K562 (cell line): ENCODE measurements around the gene COA7. TPM values are rescaled to one million over a fixed set of nuclear protein-coding genes. Genes with fewer than 3 reads are reported as not detected.

ENCODE experiments used
- ATAC-seq: fragments of 200-7000 bp; cut with Tn5 transposase; 3 replicates; pipeline ENCODE4 v1.9.1; 2020; ENCODE audit warnings: moderate library complexity
- BruUV-seq: library from RNA; stranded (reverse); fragments of 400-500 nt; replicated peaks from 2 replicates; lab custom pipeline; 2021; lab: Mats Ljungman, UMichigan
- CTCF ChIA-PET: fragments of 300-600 bp; formaldehyde crosslinking; extraction: SDS; loops from one replicate; lab custom pipeline; 2021; ENCODE audit warnings: low intra/inter-chr PET ratio; lab: Yijun Ruan, JAX
- POLR2A ChIA-PET: fragments of 300-600, 350-650 bp; sonication (Branson Sonifier 250); formaldehyde crosslinking; extraction: SDS; loops from one replicate; lab custom pipeline; 2021; ENCODE audit warnings: antibody characterized with exemption, inconsistent platforms; lab: Yijun Ruan, JAX
- DNase-seq, 4 experiments: peaks; one replicate each; pipeline versions ENCODE4 v3.0.0 to v3.0.0-alpha.2; 2011 to 2018; ENCODE audit warnings: low spot score in 3 of 4, mixed read lengths in 3 of 4; ENCODE audit errors: extremely low read depth in 1 of 4
- FAIRE-seq: peaks from 2 replicates; lab custom pipeline; 2011; peaks lifted over from hg19 to GRCh38; lab: Jason Lieb, UNC
- H2AFZ ChIP-seq: 2 replicates; pipeline ENCODE4 v1.6.0; 2011; ENCODE audit warnings: low read depth, low read length, control low read depth, inconsistent platforms
- H3K27ac ChIP-seq: fragments of 200-600 bp; 3 replicates; pipeline ENCODE4 v1.8.0; 2011; ENCODE audit warnings: low read depth, mild to moderate bottlenecking, control low read depth, inconsistent platforms, low read length, moderate library complexity, mixed read lengths; ENCODE audit errors: extremely low read depth
- H3K27me3 ChIP-seq, 2 experiments: fragments of 300-600 bp in 1 of 2; 2 replicates in 1 of 2; 3 replicates in 1 of 2; pipeline versions ENCODE4 v1.6.0 to v1.8.0; 2011; ENCODE audit warnings: inconsistent platforms in 2 of 2, low read length in 2 of 2, mild to moderate bottlenecking in 1 of 2, mixed read lengths in 1 of 2, moderate library complexity in 1 of 2; ENCODE audit not compliant: control insufficient read depth in 2 of 2, insufficient read depth in 2 of 2
- H3K36me3 ChIP-seq: fragments of 300-600 bp; 3 replicates; pipeline ENCODE4 v1.8.0; 2011; ENCODE audit warnings: mild to moderate bottlenecking, low read length, inconsistent platforms; ENCODE audit not compliant: control insufficient read depth, insufficient read depth
- H3K4me1 ChIP-seq, 2 experiments: fragments of 200-600 bp in 1 of 2; replicated peaks in 1 of 2; 2 replicates in 1 of 2; 3 replicates in 1 of 2; pipeline versions ENCODE4 v1.5.1 to v1.8.0; 2011; ENCODE audit warnings: inconsistent platforms in 2 of 2, low read length in 2 of 2, mild to moderate bottlenecking in 1 of 2, mixed read lengths in 1 of 2, moderate library complexity in 1 of 2; ENCODE audit not compliant: control insufficient read depth in 2 of 2, insufficient read depth in 2 of 2
- H3K4me2 ChIP-seq: 2 replicates; pipeline ENCODE4 v1.6.1; 2011; ENCODE audit warnings: low read length, control low read depth, inconsistent platforms, mixed read lengths; ENCODE audit not compliant: insufficient read depth
- H3K4me3 ChIP-seq: fragments of 200-600 bp; sonication (generic), shearing (Covaris generic); 2 replicates; pipeline ENCODE4 v1.5.1; 2016; ENCODE audit warnings: control low read depth, inconsistent platforms
- H3K79me2 ChIP-seq: fragments of 200-600 bp; 3 replicates; pipeline ENCODE4 v1.8.0; 2011; ENCODE audit warnings: low read length, inconsistent platforms; ENCODE audit not compliant: control insufficient read depth, insufficient read depth
- H3K9ac ChIP-seq, 2 experiments: 2 replicates each; pipeline versions ENCODE4 v1.6.0 to v1.6.1; 2011; ENCODE audit warnings: low read depth in 2 of 2, low read length in 2 of 2, control low read depth in 1 of 2, inconsistent platforms in 1 of 2, mild to moderate bottlenecking in 1 of 2, mixed read lengths in 1 of 2; ENCODE audit not compliant: insufficient read depth in 1 of 2
- H3K9me1 ChIP-seq: one replicate; pipeline ENCODE4 v1.6.0; 2011; ENCODE audit warnings: inconsistent platforms, mild to moderate bottlenecking, low read length, moderate library complexity; ENCODE audit not compliant: control insufficient read depth, insufficient read depth
- H3K9me3 ChIP-seq: replicated peaks from 2 replicates; pipeline ENCODE4 v1.5.1; 2011; ENCODE audit warnings: low read depth, low read length, inconsistent platforms; ENCODE audit not compliant: control insufficient read depth, insufficient read depth
- H4K20me1 ChIP-seq: replicated peaks from 2 replicates; pipeline ENCODE4 v1.6.1; 2011; ENCODE audit warnings: low read length, inconsistent platforms, mixed read lengths; ENCODE audit not compliant: control insufficient read depth, insufficient read depth
- CHAMP1 ChIP-seq: fragments of 450-650 bp; IDR thresholded peaks from 2 replicates; pipeline ENCODE4 v1.6.1; 2016; ENCODE audit warnings: mild to moderate bottlenecking
- FOXK2 ChIP-seq, 2 experiments: fragments of 450-650 bp; IDR thresholded peaks in 1 of 2; conservative IDR thresholded peaks in 1 of 2; 2 replicates each; pipeline ENCODE4 v1.6.1; 2016; ENCODE audit warnings: low read depth in 2 of 2, mild to moderate bottlenecking in 1 of 2
- HMG20B ChIP-seq: fragments of 250-450 bp; sonication (Bioruptor Pico); IDR thresholded peaks from 2 replicates; pipeline ENCODE4 v1.5.0; 2021; ENCODE audit warnings: mild to moderate bottlenecking
- MECOM ChIP-seq: fragments of 250-450 bp; sonication (Bioruptor Pico); IDR thresholded peaks from 2 replicates; pipeline ENCODE4 v1.8.0; 2022; ENCODE audit warnings: inconsistent platforms
- MEF2D ChIP-seq: conservative IDR thresholded peaks from 2 replicates; pipeline ENCODE4 v1.6.1; 2016; ENCODE audit warnings: low read depth, missing genetic modification characterization, missing compliant biosample characterization
- NR3C1 ChIP-seq: sonication (generic); formaldehyde crosslinking; IDR thresholded peaks from 2 replicates; pipeline ENCODE4 v1.8.1; 2022; ENCODE audit warnings: missing genetic modification reagents
- ZNF140 ChIP-seq: fragments of 250-450 bp; sonication (Bioruptor Pico); IDR thresholded peaks from 2 replicates; pipeline ENCODE4 v1.8.0; 2021; ENCODE audit warnings: moderate library complexity, mild to moderate bottlenecking, inconsistent platforms
- ZNF232 ChIP-seq: sonication (generic); formaldehyde crosslinking; IDR thresholded peaks from 2 replicates; pipeline ENCODE4 v1.8.0; 2022; ENCODE audit warnings: mild to moderate bottlenecking, missing genetic modification reagents
- whole genome bisulfite sequencing: fragments of 100-300 bp; shearing (Covaris generic); methylation state at CpG from one replicate; pipeline ENCODE4 v1.1.6; 2016; ENCODE audit warnings: low coverage, mixed read lengths; ENCODE audit not compliant: insufficient coverage; ENCODE audit errors: missing lambda C conversion rate; 5-methylcytosine and 5-hydroxymethylcytosine counted together
- in situ Hi-C: fragments of 300-500 bp; cut with MboI; formaldehyde crosslinking; loops from 4 replicates; pipeline ENCODE4 v1.15.0; 2018; ENCODE audit warnings: inconsistent platforms, mixed read lengths
- intact Hi-C: fragments of 100-400 bp; cut with micrococcal nuclease; formaldehyde crosslinking; loops from 2 replicates; pipeline ENCODE4 v1.14.2; 2022
- polyA plus RNA-seq, 8 experiments: library from polyadenylated mRNA; depleted of rRNA in 4 of 8; stranded (reverse) in 5 of 8; unstranded in 3 of 8; fragments of >200 nt; fragmentation: Nextera tagmentation in 2 of 8; fragmentation: Illumina TruSeq in 1 of 8; extraction: Ambion mirVana in 2 of 8; extraction: Trizol in 1 of 8; gene quantifications; 2 replicates each; pipeline versions ENCODE4 v1.2.1 to v1.2.3, GENCODE V29; 2011 to 2014; ENCODE audit warnings: inconsistent platforms in 1 of 8, missing spikeins in 1 of 8
- total RNA-seq, 7 experiments: library from RNA; depleted of rRNA in 6 of 7; stranded (reverse); fragments of >200 nt in 6 of 7; fragmentation: Illumina TruSeq in 2 of 7; extraction: Trizol in 2 of 7; gene quantifications; 2 replicates each; pipeline versions ENCODE4 v1.2.1 to v1.2.3, GENCODE V29; 2011 to 2021; ENCODE audit warnings: low replicate concordance in 1 of 7
- TF ChIP-seq, protein P1 (sequence below): fragments of 450-650 bp; formaldehyde crosslinking; IDR thresholded peaks from 2 replicates; pipeline ENCODE4 v1.4.0; 2020; ENCODE audit warnings: mild to moderate bottlenecking
- TF ChIP-seq, protein P2 (sequence below): fragments of 250-450 bp; sonication (Bioruptor Pico); IDR thresholded peaks from 2 replicates; pipeline ENCODE4 v1.5.0; 2021; ENCODE audit warnings: mild to moderate bottlenecking, moderate library complexity

Gene COA7
- total and polyA plus RNA-seq, 9 of the 15 experiments (the other 6 are each of a cell fraction or from before 2014, with no cell fraction given): 19.4 to 82.8 (median 51.0) TPM

GRCh38 chr1:52702886-52703787, 5.0 kb upstream of the COA7 start:
- Histone ChIP-seq H3K9ac (peak overlapping the region; percentile 65 to 89), H3K79me2 (peaks cover 7% of the 10 kb centered on the region; the same call in 2 of the 3 replicates), H3K9me1 (no peaks in the 10 kb centered on the region), H3K36me3 (no peaks in the 10 kb centered on the region), H3K4me2 (peak overlapping the region; percentile 83), H3K4me3 (peak overlapping the region; percentile 26), H3K27me3 (no peaks in the 10 kb centered on the region), H4K20me1 (no peaks in the 10 kb centered on the region), H3K4me1 (peaks cover 9 to 13% of the 10 kb centered on the region in 2 experiments; a peak in 4 of 5 replicates), H3K27ac (peak overlapping the region; percentile 61; the same call in 2 of the 3 replicates), H2AFZ (peak overlapping the region; percentile 98), H3K9me3 (no peaks in the 10 kb centered on the region)
- peak; percentile 94 to 97 (median 95) for DNase-seq
- intact Hi-C loops: loop anchor here (5.0 kb wide), 1 partner anchor 204 kb away; no protein-coding TSS in a partner anchor
- WGBS: 10% methylated on average over 35 of the region's 35 CpGs
- BruUV-seq: TSS peak; percentile 77
- peak; percentile 94 for ATAC-seq
- CTCF ChIA-PET: no interaction called here
- in situ Hi-C loops: loop anchor here (10.0 kb wide), 1 partner anchor 482 kb away; no protein-coding TSS in a partner anchor
- POLR2A ChIA-PET: interaction anchor here (0.6 to 1.8 kb wide), 10 partner anchors 10 to 1066 kb away, joined by 3 to 7 read pairs (median 4); partner anchors contain the start of genes ORC1 and PRPF38A
- peak; percentile 95 for FAIRE-seq
- TF ChIP-seq ZNF232 (CRISPR knock-in tag) (peak; percentile 54), MECOM (CRISPR knock-in tag) (no peak), ZNF140 (CRISPR knock-in tag) (no peak), HMG20B (CRISPR knock-in tag) (no peak), NR3C1 (CRISPR knock-in tag) (peak; percentile 15; the same call in 1 of the 2 replicates), FOXK2 (conservative IDR thresholded peaks at IDR 0.05 in 1 of 2, IDR thresholded peaks at IDR 0.05 in 1 of 2; ENCODE audit: low read depth in 2 of 2) (peak; percentile 88 to 91), CHAMP1 (no peak), MEF2D (peak; percentile 45; the same call in 1 of the 2 replicates)
- TF ChIP-seq, protein P1, sequence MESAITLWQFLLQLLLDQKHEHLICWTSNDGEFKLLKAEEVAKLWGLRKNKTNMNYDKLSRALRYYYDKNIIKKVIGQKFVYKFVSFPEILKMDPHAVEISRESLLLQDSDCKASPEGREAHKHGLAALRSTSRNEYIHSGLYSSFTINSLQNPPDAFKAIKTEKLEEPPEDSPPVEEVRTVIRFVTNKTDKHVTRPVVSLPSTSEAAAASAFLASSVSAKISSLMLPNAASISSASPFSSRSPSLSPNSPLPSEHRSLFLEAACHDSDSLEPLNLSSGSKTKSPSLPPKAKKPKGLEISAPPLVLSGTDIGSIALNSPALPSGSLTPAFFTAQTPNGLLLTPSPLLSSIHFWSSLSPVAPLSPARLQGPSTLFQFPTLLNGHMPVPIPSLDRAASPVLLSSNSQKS (CRISPR knock-in tag): no peak
- TF ChIP-seq, protein P2, sequence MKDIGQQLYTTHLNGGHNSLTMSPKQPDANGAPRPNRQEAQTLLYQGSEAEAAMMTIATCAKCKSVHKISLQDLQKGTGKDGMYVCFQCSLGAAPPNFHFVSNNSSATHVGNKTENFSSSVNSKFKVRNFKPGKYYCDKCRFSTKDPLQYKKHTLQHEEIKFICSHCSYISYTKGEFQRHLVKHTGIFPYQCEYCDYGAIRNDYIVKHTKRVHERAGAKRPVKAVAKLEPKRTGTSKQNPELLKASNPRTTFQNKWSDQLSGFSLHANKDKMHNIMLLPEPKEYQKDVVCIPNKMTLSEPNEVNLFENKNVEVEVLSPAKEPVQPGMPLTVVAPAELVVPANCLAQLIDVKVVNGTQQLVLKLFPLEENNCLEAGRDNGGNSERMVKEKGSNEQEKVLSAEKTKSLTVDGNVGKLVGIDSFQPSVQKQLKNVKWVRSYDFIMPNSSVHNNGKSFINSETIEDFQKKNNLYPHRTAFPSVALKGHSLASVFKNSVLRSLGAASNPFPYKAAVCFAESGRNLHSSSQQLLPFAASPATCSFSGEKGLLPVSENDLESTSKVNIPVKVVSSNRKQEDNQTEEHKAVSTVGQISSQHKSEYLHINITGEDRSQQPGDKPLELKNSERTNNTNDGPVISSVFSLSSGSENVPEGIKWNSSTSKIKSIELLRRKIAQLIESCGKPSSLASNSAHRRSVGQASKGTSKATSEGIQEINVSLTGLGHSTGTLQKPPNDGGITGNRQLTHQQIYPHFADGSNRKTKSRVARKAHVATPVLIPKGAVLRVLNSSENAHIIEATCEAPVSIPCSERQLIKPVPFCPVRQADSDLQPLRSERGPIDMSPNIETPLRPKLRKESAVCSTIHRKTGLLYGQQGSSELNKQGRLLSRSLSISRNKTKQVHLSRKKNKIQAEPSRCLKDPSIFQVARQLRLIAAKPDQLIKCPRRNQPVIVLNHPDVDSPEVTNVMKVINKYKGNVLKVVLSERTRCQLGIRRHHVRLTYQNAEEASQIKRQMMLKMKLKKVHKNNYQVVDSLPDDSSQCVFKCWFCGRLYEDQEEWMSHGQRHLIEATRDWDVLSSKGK: no peak
